Tibial artery (tissue), 4 donors: ENCODE measurements around the gene UTY.

ENCODE experiments used
- DNase-seq, 2 donors: peaks; one replicate each; pipeline ENCODE4 v3.0.0-alpha.2; 2019
- H3K27ac ChIP-seq, 2 donors: fragments of 200-600 bp; sonication (generic) in 1 of 2; 1 replicate in 1 of 2; 2 replicates in 1 of 2; pipeline ENCODE4 v1.5.1; 2018 to 2019; ENCODE audit warnings: mild to moderate bottlenecking in 1 of 2
- H3K27me3 ChIP-seq, 2 donors: fragments of 200-600 bp; sonication (generic) in 1 of 2; one replicate each; pipeline versions ENCODE4 v1.5.1 to v1.6.0; 2016 to 2019
- H3K36me3 ChIP-seq, 3 donors: fragments of 200-600 bp; sonication (generic) in 2 of 3; one replicate each; pipeline ENCODE4 v1.5.1; 2016 to 2019; ENCODE audit warnings: mild to moderate bottlenecking in 2 of 3
- H3K4me1 ChIP-seq, 4 donors: fragments of 200-600 bp; sonication (generic) in 2 of 4; 1 replicate in 3 of 4; 2 replicates in 1 of 4; pipeline ENCODE4 v1.5.1; 2016 to 2019
- H3K4me3 ChIP-seq, 2 donors: fragments of 200-600 bp; sonication (generic) in 1 of 2; 1 replicate in 1 of 2; 2 replicates in 1 of 2; pipeline ENCODE4 v1.5.1; 2018 to 2019; ENCODE audit warnings: mild to moderate bottlenecking in 2 of 2
- H3K9me3 ChIP-seq, 3 donors: fragments of 200-600 bp; sonication (generic) in 1 of 3; one replicate each; pipeline ENCODE4 v1.5.1; 2016 to 2019
- intact Hi-C: fragments of 100-400 bp; cut with DNase I; formaldehyde crosslinking; loops from one replicate; pipeline ENCODE4 v1.15.0; 2023; ENCODE audit warnings: low total_unique reads
- TF ChIP-seq, protein P1 (sequence below), 2 experiments: fragments of 200-600 bp in 1 of 2; fragments of 450-650 bp in 1 of 2; IDR thresholded peaks; one replicate each; pipeline ENCODE4 v1.5.1; 2017 to 2019; ENCODE audit warnings: antibody characterized with exemption in 2 of 2, mild to moderate bottlenecking in 1 of 2, moderate library complexity in 1 of 2

The UTY gene

DNA sequence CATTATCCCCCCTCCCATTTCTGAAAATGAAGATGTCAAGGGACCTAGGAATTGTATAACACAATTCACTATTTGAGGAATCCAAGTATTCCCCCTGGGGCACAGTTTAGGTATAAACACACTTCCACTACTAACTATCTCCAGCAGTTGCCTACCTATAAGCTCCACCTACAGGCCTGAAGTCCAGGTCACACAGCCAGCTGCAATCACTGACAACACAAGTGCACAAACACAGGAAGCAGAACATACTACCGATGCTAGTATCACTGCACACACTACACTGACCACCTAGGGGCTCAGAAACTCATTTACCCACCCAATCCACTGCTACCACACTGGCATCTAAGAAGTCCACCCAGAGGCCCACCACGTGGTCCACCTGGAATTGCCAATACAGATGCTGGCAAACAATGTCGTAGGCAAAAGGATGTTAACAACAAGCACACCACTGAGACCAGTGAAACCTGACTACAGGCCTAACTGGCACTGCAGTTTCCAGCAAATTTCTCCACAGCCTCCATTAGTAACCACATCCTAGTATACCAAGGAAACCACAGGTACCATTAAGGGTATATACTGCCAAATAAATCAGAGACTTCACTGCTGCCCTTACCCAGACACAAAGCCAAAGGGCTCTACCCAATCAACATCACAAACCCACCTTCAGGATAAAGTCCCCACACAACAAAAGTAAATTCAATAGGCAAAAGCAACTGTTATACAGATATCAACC is 47.4 kb downstream of the UTY start:
- TF ChIP-seq, protein P1, sequence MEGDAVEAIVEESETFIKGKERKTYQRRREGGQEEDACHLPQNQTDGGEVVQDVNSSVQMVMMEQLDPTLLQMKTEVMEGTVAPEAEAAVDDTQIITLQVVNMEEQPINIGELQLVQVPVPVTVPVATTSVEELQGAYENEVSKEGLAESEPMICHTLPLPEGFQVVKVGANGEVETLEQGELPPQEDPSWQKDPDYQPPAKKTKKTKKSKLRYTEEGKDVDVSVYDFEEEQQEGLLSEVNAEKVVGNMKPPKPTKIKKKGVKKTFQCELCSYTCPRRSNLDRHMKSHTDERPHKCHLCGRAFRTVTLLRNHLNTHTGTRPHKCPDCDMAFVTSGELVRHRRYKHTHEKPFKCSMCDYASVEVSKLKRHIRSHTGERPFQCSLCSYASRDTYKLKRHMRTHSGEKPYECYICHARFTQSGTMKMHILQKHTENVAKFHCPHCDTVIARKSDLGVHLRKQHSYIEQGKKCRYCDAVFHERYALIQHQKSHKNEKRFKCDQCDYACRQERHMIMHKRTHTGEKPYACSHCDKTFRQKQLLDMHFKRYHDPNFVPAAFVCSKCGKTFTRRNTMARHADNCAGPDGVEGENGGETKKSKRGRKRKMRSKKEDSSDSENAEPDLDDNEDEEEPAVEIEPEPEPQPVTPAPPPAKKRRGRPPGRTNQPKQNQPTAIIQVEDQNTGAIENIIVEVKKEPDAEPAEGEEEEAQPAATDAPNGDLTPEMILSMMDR (IDR thresholded peaks at IDR 0.05) = no peak
- DNase-seq = no peak
- H3K36me3 ChIP-seq = no peaks in the 10 kb centered on the region
- peaks cover 0 to 7% (median 0%) of the 10 kb centered on the region in 4 donors for H3K4me1 ChIP-seq
- no peaks in the 10 kb centered on the region for H3K27me3 ChIP-seq
- H3K27ac ChIP-seq = no peak overlapping the region
- no peak overlapping the region for H3K4me3 ChIP-seq
- intact Hi-C loops = no loop called here
- H3K9me3 ChIP-seq = no peaks in the 10 kb centered on the region

GRCh38 chrY:13429551-13429950 is 50.3 kb downstream of the UTY start:
- no peaks in the 10 kb centered on the region for H3K9me3 ChIP-seq
- H3K27me3 ChIP-seq = no peaks in the 10 kb centered on the region
- TF ChIP-seq, protein P1 (IDR thresholded peaks at IDR 0.05) = no peak
- intact Hi-C loops = no loop called here
- H3K4me3 ChIP-seq = no peak overlapping the region
- H3K36me3 ChIP-seq = no peaks in the 10 kb centered on the region
- peaks cover 0 to 7% (median 0%) of the 10 kb centered on the region in 4 donors for H3K4me1 ChIP-seq
- H3K27ac ChIP-seq = no peak overlapping the region
- DNase-seq = no peak

DNA sequence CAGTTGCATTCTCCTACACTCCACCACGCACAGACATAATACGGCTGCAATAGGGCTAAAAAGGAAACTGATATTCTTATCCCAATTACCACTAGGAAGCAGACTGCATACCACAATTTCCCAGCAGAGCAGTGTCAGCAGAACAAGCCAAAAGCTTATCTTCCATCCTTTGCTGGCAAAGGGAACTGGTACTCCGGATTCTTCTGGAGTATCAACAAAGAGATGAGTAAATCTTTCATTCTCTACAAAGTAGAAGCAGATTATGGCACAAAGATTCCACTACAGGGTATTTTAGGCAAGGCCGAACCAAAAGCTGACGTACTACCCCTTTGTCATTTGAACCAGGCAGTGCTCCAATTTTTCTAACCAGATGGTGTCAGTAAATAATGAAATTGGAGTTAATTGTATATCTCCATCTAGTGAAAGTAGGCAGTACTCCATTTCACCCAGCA is 56.5 kb downstream of the UTY start:
- no peaks in the 10 kb centered on the region for H3K36me3 ChIP-seq
- H3K27me3 ChIP-seq = no peaks in the 10 kb centered on the region
- DNase-seq = no peak
- H3K4me1 ChIP-seq = peaks cover 0 to 30% (median 0%) of the 10 kb centered on the region in 4 donors
- H3K9me3 ChIP-seq = no peaks in the 10 kb centered on the region
- H3K27ac ChIP-seq = no peak overlapping the region
- H3K4me3 ChIP-seq = no peak overlapping the region
- intact Hi-C loops = no loop called here
- TF ChIP-seq, protein P1 (IDR thresholded peaks at IDR 0.05) = no peak

DNA sequence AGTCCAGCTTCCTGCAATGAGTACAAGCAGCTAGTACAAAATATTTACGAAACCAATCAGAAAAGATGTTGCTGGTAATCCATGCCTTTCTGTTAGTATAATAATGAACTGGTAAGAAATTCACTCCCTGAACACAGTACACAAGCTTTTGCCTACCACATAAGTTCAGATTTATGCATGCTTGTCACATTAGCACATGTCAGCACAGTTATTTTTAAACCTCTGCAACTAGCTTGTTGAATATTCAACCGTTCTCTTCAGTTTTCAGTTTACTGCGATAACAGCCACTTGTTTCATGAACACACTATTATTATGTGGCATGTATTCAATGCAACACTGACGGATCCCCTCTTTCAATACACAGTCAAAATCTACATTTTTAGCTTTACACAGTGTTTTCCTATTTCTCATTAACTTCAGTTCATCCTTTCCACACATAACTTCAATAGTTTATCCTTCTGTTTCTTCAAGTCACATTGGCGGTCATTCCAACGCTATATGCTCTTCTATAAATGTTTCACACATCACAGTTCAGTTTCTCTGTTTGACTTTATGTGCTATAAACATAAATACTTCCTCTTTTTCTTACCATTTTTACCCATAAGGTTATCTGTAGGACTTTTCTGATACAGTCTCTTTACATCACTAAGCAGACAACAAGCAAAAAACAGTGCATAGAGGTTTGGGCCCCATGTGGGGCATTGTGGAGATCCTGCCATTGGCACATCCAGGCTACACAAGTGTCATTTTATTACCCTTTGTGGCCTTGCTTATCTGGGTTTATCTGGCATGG is 62.8 kb downstream of the UTY start:
- Histone ChIP-seq H3K9me3 (no peaks in the 10 kb centered on the region), H3K4me1 (peaks cover 0 to 31% (median 0%) of the 10 kb centered on the region in 4 donors), H3K27me3 (no peaks in the 10 kb centered on the region), H3K27ac (no peak overlapping the region), H3K4me3 (no peak overlapping the region), H3K36me3 (no peaks in the 10 kb centered on the region)
- TF ChIP-seq, protein P1 (IDR thresholded peaks at IDR 0.05) = no peak
- DNase-seq = no peak
- intact Hi-C loops = no loop called here

GRCh38 chrY:13415556-13415955 is 64.3 kb downstream of the UTY start:
- no peak for DNase-seq
- intact Hi-C loops = no loop called here
- Histone ChIP-seq H3K27me3 (no peaks in the 10 kb centered on the region), H3K4me3 (no peak overlapping the region), H3K4me1 (peaks cover 0 to 29% (median 0%) of the 10 kb centered on the region in 4 donors), H3K27ac (no peak overlapping the region), H3K36me3 (no peaks in the 10 kb centered on the region), H3K9me3 (no peaks in the 10 kb centered on the region)
- TF ChIP-seq, protein P1 (IDR thresholded peaks at IDR 0.05) = no peak
